ENCODE data around the gene CDK2.
"Not testable (repeated sequence)": the region's sequence is repeated elsewhere in the genome, so short reads cannot be mapped to it uniquely, and the experiment has no call there.

- TF ChIP-seq HMGXB4 (CRISPR knock-in tag; IDR thresholded peaks at IDR 0.05); CTCF (IDR thresholded peaks at IDR 0.05 in 2 of 3, conservative IDR thresholded peaks at IDR 0.05 in 1 of 3; ENCODE audit: insufficient read depth in 2 of 3, low read depth in 1 of 3, low read length in 3 of 3); FOSL1 (tag; conservative IDR thresholded peaks at IDR 0.05); HDAC2 (IDR thresholded peaks at IDR 0.05); MEF2A (IDR thresholded peaks at IDR 0.05; ENCODE audit: control insufficient read depth, low read depth, low read length); KLF16 (IDR thresholded peaks at IDR 0.05); STAG1 (CRISPR knock-in tag; IDR thresholded peaks at IDR 0.05; ENCODE audit: borderline replicate concordance): not testable (repeated sequence)
- TF ChIP-seq, protein P1, sequence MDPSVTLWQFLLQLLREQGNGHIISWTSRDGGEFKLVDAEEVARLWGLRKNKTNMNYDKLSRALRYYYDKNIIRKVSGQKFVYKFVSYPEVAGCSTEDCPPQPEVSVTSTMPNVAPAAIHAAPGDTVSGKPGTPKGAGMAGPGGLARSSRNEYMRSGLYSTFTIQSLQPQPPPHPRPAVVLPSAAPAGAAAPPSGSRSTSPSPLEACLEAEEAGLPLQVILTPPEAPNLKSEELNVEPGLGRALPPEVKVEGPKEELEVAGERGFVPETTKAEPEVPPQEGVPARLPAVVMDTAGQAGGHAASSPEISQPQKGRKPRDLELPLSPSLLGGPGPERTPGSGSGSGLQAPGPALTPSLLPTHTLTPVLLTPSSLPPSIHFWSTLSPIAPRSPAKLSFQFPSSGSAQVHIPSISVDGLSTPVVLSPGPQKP (CRISPR knock-in tag; IDR thresholded peaks at IDR 0.05): not testable (repeated sequence)
These were observed 43.0 kb upstream of the CDK2 start for GRCh38 chr12:55923648-55924047.
